HCT116 (cell line): ENCODE data around the gene UNC80. TPM values are rescaled to one million over a fixed set of nuclear protein-coding genes. Genes with fewer than 3 reads are reported as not detected.

Experiments
- ATAC-seq: fragments of 200-7000 bp; cut with Tn5 transposase; 2 replicates; pipeline ENCODE4 v1.9.1; 2020; ENCODE audit warnings: mild to moderate bottlenecking, moderate library complexity
- BruUV-seq: library from RNA; stranded (reverse); fragments of 400-500 nt; replicated peaks from 2 replicates; lab custom pipeline; 2021; lab: Mats Ljungman, UMichigan
- CTCF ChIA-PET: fragments of 300-600 bp; sonication (Branson Sonifier 250); formaldehyde crosslinking; loops from one replicate; lab custom pipeline; 2021; ENCODE audit warnings: antibody characterized with exemption; lab: Charles Lee
- POLR2A ChIA-PET: fragments of 300-600, 350-600 bp; sonication (Branson Sonifier 250); formaldehyde crosslinking; loops from one replicate; lab custom pipeline; 2021; ENCODE audit warnings: antibody characterized with exemption; lab: Charles Lee
- RAD21 ChIA-PET, 2 experiments: fragments of 300-600 bp; sonication (Branson Sonifier 250); formaldehyde crosslinking; loops; one replicate each; lab custom pipeline; 2023; ENCODE audit warnings: low total read pairs in 2 of 2; ENCODE audit not compliant: uncharacterized antibody in 2 of 2, unreplicated experiment in 2 of 2, low non-redundant PET in 1 of 2; lab: Charles Lee
- DNase-seq: peaks from one replicate; pipeline ENCODE4 v3.0.0-alpha.2; 2010; ENCODE audit warnings: low read depth, low spot score
- H2AFZ ChIP-seq: fragments of 200-600 bp; shearing (Covaris generic), sonication (generic); 2 replicates; pipeline ENCODE4 v1.6.1; 2017; ENCODE audit warnings: low read depth, mixed run types, mixed read lengths, antibody characterized with exemption, low read length; ENCODE audit not compliant: poor library complexity, severe bottlenecking
- H3K27ac ChIP-seq: 2 replicates; pipeline ENCODE4 v1.5.1; 2012; ENCODE audit warnings: low read depth, low read length
- H3K27me3 ChIP-seq: fragments of 200-600 bp; sonication (generic); 2 replicates; pipeline ENCODE4 v1.6.1; 2016; ENCODE audit warnings: mixed run types, low read length, mixed read lengths; ENCODE audit not compliant: insufficient read depth
- H3K36me3 ChIP-seq, 2 experiments: fragments of 200-500 bp in 1 of 2; fragments of 200-600 bp in 1 of 2; sonication (Bioruptor generic) in 1 of 2; sonication (generic) in 1 of 2; 2 replicates each; pipeline versions ENCODE4 v1.5.1 to v1.6.1; 2014 to 2016; ENCODE audit warnings: low read length in 2 of 2, inconsistent platforms in 1 of 2, mixed read lengths in 1 of 2, mixed run types in 1 of 2; ENCODE audit not compliant: insufficient read depth in 2 of 2, control insufficient read depth in 1 of 2
- H3K4me1 ChIP-seq, 2 experiments: fragments of 200-600 bp in 1 of 2; sonication (generic) in 1 of 2; 2 replicates each; pipeline versions ENCODE4 v1.5.1 to v1.6.1; 2012 to 2017; ENCODE audit warnings: low read length in 2 of 2, inconsistent platforms in 1 of 2, mild to moderate bottlenecking in 1 of 2, mixed read lengths in 1 of 2, mixed run types in 1 of 2, moderate library complexity in 1 of 2; ENCODE audit not compliant: insufficient read depth in 2 of 2, control insufficient read depth in 1 of 2
- H3K4me2 ChIP-seq: fragments of 200-600 bp; sonication (generic); 2 replicates; pipeline ENCODE4 v1.6.1; 2017; ENCODE audit warnings: mixed run types, low read length, mixed read lengths
- H3K4me3 ChIP-seq, 2 experiments: fragments of 200-600 bp in 1 of 2; sonication (generic) in 1 of 2; replicated peaks in 1 of 2; 2 replicates each; pipeline ENCODE4 v1.5.1; 2011 to 2016; ENCODE audit warnings: low read length in 2 of 2, control low read depth in 1 of 2, low read depth in 1 of 2, mild to moderate bottlenecking in 1 of 2, mixed read lengths in 1 of 2, mixed run types in 1 of 2
- H3K79me2 ChIP-seq: fragments of 200-600 bp; sonication (generic); 2 replicates; pipeline ENCODE4 v1.6.1; 2017; ENCODE audit warnings: mild to moderate bottlenecking, mixed run types, low read length, moderate library complexity, mixed read lengths; ENCODE audit not compliant: insufficient read depth
- H3K9ac ChIP-seq: fragments of 200-600 bp; sonication (generic); 2 replicates; pipeline ENCODE4 v1.6.1; 2016; ENCODE audit warnings: low read length, mixed read lengths
- H3K9me2 ChIP-seq: fragments of 200-600 bp; sonication (generic), shearing (Covaris generic); 2 replicates; pipeline ENCODE4 v1.6.1; 2017; ENCODE audit warnings: mixed run types, mild to moderate bottlenecking, moderate library complexity; ENCODE audit not compliant: insufficient read depth
- H3K9me3 ChIP-seq, 2 experiments: fragments of 200-500 bp in 1 of 2; fragments of 200-600 bp in 1 of 2; sonication (Bioruptor generic) in 1 of 2; sonication (generic) in 1 of 2; 2 replicates each; pipeline ENCODE4 v1.6.1; 2014 to 2017; ENCODE audit warnings: low read length in 2 of 2, mixed read lengths in 2 of 2, inconsistent platforms in 1 of 2, low read depth in 1 of 2, mild to moderate bottlenecking in 1 of 2, mixed run types in 1 of 2, moderate library complexity in 1 of 2; ENCODE audit not compliant: control insufficient read depth in 1 of 2, insufficient read depth in 1 of 2
- H4K20me1 ChIP-seq: fragments of 200-600 bp; sonication (generic), shearing (Covaris generic); 2 replicates; pipeline ENCODE4 v1.6.1; 2017; ENCODE audit warnings: mixed run types, mild to moderate bottlenecking, moderate library complexity; ENCODE audit not compliant: insufficient read depth
- ATF3 ChIP-seq: IDR thresholded peaks from 2 replicates; pipeline ENCODE4 v1.6.1; 2012
- CBX3 ChIP-seq: IDR thresholded peaks from 2 replicates; pipeline ENCODE4 v1.6.1; 2012; ENCODE audit warnings: low read depth
- CEBPB ChIP-seq: IDR thresholded peaks from 2 replicates; pipeline ENCODE4 v1.6.1; 2012; ENCODE audit warnings: low read depth
- ELF1 ChIP-seq: IDR thresholded peaks from 2 replicates; pipeline ENCODE4 v1.6.1; 2012; ENCODE audit warnings: low read depth, borderline replicate concordance
- EZH2 ChIP-seq: fragments of 200-600 bp; sonication (generic); IDR thresholded peaks from 2 replicates; pipeline ENCODE4 v1.6.1; 2017; ENCODE audit warnings: antibody characterized with exemption, mixed run types
- POLR2A ChIP-seq: IDR thresholded peaks from 2 replicates; pipeline ENCODE4 v1.7.0; 2011; ENCODE audit warnings: borderline replicate concordance; ENCODE audit not compliant: insufficient read depth, insufficient read length; ENCODE audit errors: extremely low read depth
- POLR2AphosphoS5 ChIP-seq: IDR thresholded peaks from 2 replicates; pipeline ENCODE4 v1.6.1; 2011; ENCODE audit warnings: mild to moderate bottlenecking, low read depth, low read length, moderate library complexity
- RAD21 ChIP-seq: IDR thresholded peaks from 2 replicates; pipeline ENCODE4 v1.6.1; 2012; ENCODE audit warnings: low read depth, mild to moderate bottlenecking
- REST ChIP-seq: IDR thresholded peaks from 2 replicates; pipeline ENCODE4 v1.6.1; 2012; ENCODE audit warnings: low read depth
- SIN3A ChIP-seq: IDR thresholded peaks from 2 replicates; pipeline ENCODE4 v1.6.1; 2012; ENCODE audit warnings: low read depth
- SP1 ChIP-seq: IDR thresholded peaks from 2 replicates; pipeline ENCODE4 v1.6.1; 2012; ENCODE audit warnings: low read depth
- SRF ChIP-seq: IDR thresholded peaks from 2 replicates; pipeline ENCODE4 v1.6.1; 2012; ENCODE audit warnings: low read depth
- ZBTB33 ChIP-seq: IDR thresholded peaks from 2 replicates; pipeline ENCODE4 v1.6.1; 2011; ENCODE audit warnings: mild to moderate bottlenecking, low read length, moderate library complexity; ENCODE audit not compliant: insufficient replicate concordance; ENCODE audit errors: extremely low read depth
- ZFX ChIP-seq: fragments of 450-650 bp; IDR thresholded peaks from 2 replicates; pipeline ENCODE4 v1.6.1; 2017
- ZNF274 ChIP-seq: fragments of 200-500 bp; sonication (Bioruptor generic); IDR thresholded peaks from 2 replicates; pipeline ENCODE4 v1.6.1; 2014; ENCODE audit warnings: mild to moderate bottlenecking, low read depth, low read length, inconsistent platforms
- intact Hi-C: fragments of 100-400 bp; cut with micrococcal nuclease; formaldehyde crosslinking; loops from 2 replicates; pipeline ENCODE4 v1.10.0; 2022
- total RNA-seq: library from RNA; stranded (reverse); gene quantifications from one replicate; pipeline ENCODE4 v1.2.1, GENCODE V29; 2021; ENCODE audit not compliant: unreplicated experiment

The UNC80 gene
- total RNA-seq, 1 experiment from 2014 or later = not detected

- TF ChIP-seq ZBTB33 (no peak), RAD21 (no peak), CEBPB (no peak), SRF (no peak), SIN3A (peak; percentile 87), EZH2 (no peak), ATF3 (no peak)
Observed at GRCh38 chr2:210002158-210003157, 230.8 kb downstream of the UNC80 start, which contains the start of gene RPE (continued).

GRCh38 chr2:210003359-210003758 lies 231.7 kb downstream of the UNC80 start:
- H3K36me3 ChIP-seq = peaks cover 0 to 6% of the 10 kb centered on the region in 2 experiments; a peak in 3 of 4 replicates
- RAD21 ChIA-PET = no interaction called here
- H3K27ac ChIP-seq = peak overlapping the region; percentile 66; the same call in 1 of the 2 replicates
- no peaks in the 10 kb centered on the region for H3K9me3 ChIP-seq
- H3K79me2 ChIP-seq = peaks cover 60% of the 10 kb centered on the region
- H3K27me3 ChIP-seq = no peaks in the 10 kb centered on the region
- H3K9me2 ChIP-seq = no peaks in the 10 kb centered on the region
- H3K4me2 ChIP-seq = peak overlapping the region; percentile 85
- no peak for DNase-seq
- CTCF ChIA-PET = no interaction called here
- peak overlapping the region; percentile 92 for H3K9ac ChIP-seq
- H3K4me1 ChIP-seq = peaks cover 4 to 19% of the 10 kb centered on the region in 2 experiments; a peak in 3 of 4 replicates
- no TSS peak for BruUV-seq
- no peak overlapping the region for H2AFZ ChIP-seq
- POLR2A ChIA-PET = no interaction called here
- peaks cover 26% of the 10 kb centered on the region; the same call in 1 of the 2 replicates for H4K20me1 ChIP-seq
- ATAC-seq = no peak
- intact Hi-C loops = loop anchor here (5.0 kb wide), 1 partner anchor 169 kb away; the partner anchor contains the start of gene KANSL1L
- peak overlapping the region; percentile 73 to 80 for H3K4me3 ChIP-seq
- TF ChIP-seq SP1 (no peak), ZNF274 (no peak), SRF (no peak), ELF1 (no peak), ATF3 (no peak), REST (no peak), ZFX (no peak), CBX3 (no peak), RAD21 (no peak), SIN3A (no peak), POLR2AphosphoS5 (no peak), POLR2A (no peak), CEBPB (no peak)
